DMS53 treated with DMSO at 0.1 percent for 48 hours (cell line): ENCODE data around the gene CD46.

Experiments used
- DNase-seq: peaks from one replicate; lab custom pipeline; 2025; ENCODE audit not compliant: unreplicated experiment; lab: John Stamatoyannopoulos, UW

The CD46 gene

GRCh38 chr1:207794861-207795260 lies 43.0 kb downstream of the CD46 start:
- DNase-seq, result no peak

- peak; percentile 91 for DNase-seq
Measured at GRCh38 chr1:207797229-207797973, 45.5 kb downstream of the CD46 start.

- DNase-seq, result no peak
Measured at GRCh38 chr1:207798847-207799246, 47.0 kb downstream of the CD46 start.

- no peak for DNase-seq
Measured at GRCh38 chr1:207799989-207800648, 48.3 kb downstream of the CD46 start.

- DNase-seq, result no peak
Measured at GRCh38 chr1:207801819-207802218, 50.0 kb downstream of the CD46 start.

- DNase-seq, result no peak
Measured at GRCh38 chr1:207803678-207804077, 51.8 kb downstream of the CD46 start.

GRCh38 chr1:207804721-207805468 lies 53.0 kb downstream of the CD46 start:
- DNase-seq, result no peak

- no peak for DNase-seq
Measured at GRCh38 chr1:207805841-207806421, 54.1 kb downstream of the CD46 start.

GRCh38 chr1:207806531-207807325 lies 54.9 kb downstream of the CD46 start:
- DNase-seq, result no peak

GRCh38 chr1:207807326-207807689 lies 55.5 kb downstream of the CD46 start:
- DNase-seq, result no peak

- DNase-seq, result no peak
Measured at GRCh38 chr1:207807690-207808321, 56.0 kb downstream of the CD46 start.

GRCh38 chr1:207808322-207808705 lies 56.5 kb downstream of the CD46 start:
- no peak for DNase-seq

GRCh38 chr1:207808911-207809555 lies 57.2 kb downstream of the CD46 start:
- no peak for DNase-seq

GRCh38 chr1:207810173-207810572 lies 58.3 kb downstream of the CD46 start:
- DNase-seq, result no peak

GRCh38 chr1:207810606-207811295 lies 58.9 kb downstream of the CD46 start:
- no peak for DNase-seq

GRCh38 chr1:207811319-207811718 lies 59.5 kb downstream of the CD46 start:
- DNase-seq, result no peak

- no peak for DNase-seq
Measured at GRCh38 chr1:207811920-207812720, 60.3 kb downstream of the CD46 start.

- DNase-seq, result no peak
Measured at GRCh38 chr1:207812778-207813511, 61.1 kb downstream of the CD46 start.
